IMR-90 (cell line): Measurements from ENCODE around the gene ELFN2. TPM values are rescaled to one million over a fixed set of nuclear protein-coding genes. Genes with fewer than 3 reads are reported as not detected.

Experiments used
- ATAC-seq: fragments of 200-7000 bp; cut with Tn5 transposase; 2 replicates; pipeline ENCODE4 v1.9.1; 2020; ENCODE audit warnings: low read depth, mild to moderate bottlenecking, moderate library complexity
- BruUV-seq: library from RNA; stranded (reverse); fragments of 400-500 nt; replicated peaks from 2 replicates; lab custom pipeline; 2021; lab: Mats Ljungman, UMichigan
- CTCF ChIA-PET: fragments of 300-600 bp; formaldehyde crosslinking; extraction: SDS; loops from one replicate; lab custom pipeline; 2021; ENCODE audit warnings: antibody characterized with exemption; lab: Yijun Ruan, JAX
- POLR2A ChIA-PET: fragments of 300-600 bp; sonication (Branson Sonifier 250); formaldehyde crosslinking; loops from one replicate; lab custom pipeline; 2022; ENCODE audit warnings: antibody characterized with exemption; ENCODE audit not compliant: unreplicated experiment; lab: Charles Lee
- DNase-seq: peaks from one replicate; pipeline ENCODE4 v3.0.0; 2013
- H2AFZ ChIP-seq: replicated peaks from 2 replicates; pipeline ENCODE3; 2013; ENCODE audit warnings: low read length, mild to moderate bottlenecking; ENCODE audit not compliant: poor library complexity
- H2AK5ac ChIP-seq: 2 replicates; pipeline ENCODE4 v1.6.1; 2013; ENCODE audit warnings: low read depth, low read length, inconsistent platforms
- H2AK9ac ChIP-seq: replicated peaks from 2 replicates; pipeline ENCODE3; 2013; ENCODE audit warnings: mild to moderate bottlenecking, low read depth, low read length, moderate library complexity; ENCODE audit not compliant: poor library complexity
- H2BK120ac ChIP-seq: 2 replicates; pipeline ENCODE4 v1.6.1; 2013; ENCODE audit warnings: low read depth, low read length, inconsistent platforms
- H2BK15ac ChIP-seq: 3 replicates; pipeline ENCODE4 v1.6.1; 2013; ENCODE audit warnings: low read depth, low read length, inconsistent platforms
- H2BK20ac ChIP-seq: 2 replicates; pipeline ENCODE4 v1.6.1; 2013; ENCODE audit warnings: low read depth, mild to moderate bottlenecking, inconsistent platforms, low read length, moderate library complexity
- H2BK5ac ChIP-seq: 2 replicates; pipeline ENCODE4 v1.6.1; 2013; ENCODE audit warnings: mild to moderate bottlenecking, low read depth, low read length, inconsistent platforms; ENCODE audit not compliant: poor library complexity, severe bottlenecking
- H3K14ac ChIP-seq: replicated peaks from 2 replicates; pipeline ENCODE4 v1.6.1; 2013; ENCODE audit warnings: low read depth, low read length, inconsistent platforms
- H3K18ac ChIP-seq: 2 replicates; pipeline ENCODE4 v1.6.1; 2013; ENCODE audit warnings: low read depth, low read length, control low read depth
- H3K23ac ChIP-seq: 2 replicates; pipeline ENCODE4 v1.6.1; 2013; ENCODE audit warnings: low read depth, low read length, inconsistent platforms
- H3K27ac ChIP-seq: 2 replicates; pipeline ENCODE4 v1.5.1; 2013; ENCODE audit warnings: mild to moderate bottlenecking, control low read depth, low read length; ENCODE audit not compliant: insufficient read depth
- H3K27me3 ChIP-seq: 2 replicates; pipeline ENCODE4 v1.6.1; 2013; ENCODE audit warnings: low read length; ENCODE audit not compliant: control insufficient read depth, insufficient read depth
- H3K36me3 ChIP-seq: 2 replicates; pipeline ENCODE4 v1.6.1; 2013; ENCODE audit warnings: low read length, mixed read lengths; ENCODE audit not compliant: control insufficient read depth, insufficient read depth
- H3K4ac ChIP-seq: 2 replicates; pipeline ENCODE4 v1.6.1; 2013; ENCODE audit warnings: low read depth, low read length, inconsistent platforms
- H3K4me1 ChIP-seq: 2 replicates; pipeline ENCODE4 v1.6.1; 2013; ENCODE audit warnings: low read length, mixed read lengths; ENCODE audit not compliant: control insufficient read depth, insufficient read depth
- H3K4me2 ChIP-seq: 2 replicates; pipeline ENCODE4 v1.6.1; 2013; ENCODE audit warnings: low read depth, mild to moderate bottlenecking, control low read depth, low read length, moderate library complexity
- H3K4me3 ChIP-seq: 2 replicates; pipeline ENCODE4 v1.5.1; 2013; ENCODE audit warnings: low read depth, mild to moderate bottlenecking, control low read depth, low read length, moderate library complexity; ENCODE audit not compliant: insufficient read depth
- H3K56ac ChIP-seq: 2 replicates; pipeline ENCODE4 v1.6.1; 2013; ENCODE audit warnings: low read length, inconsistent platforms; ENCODE audit not compliant: insufficient read depth; ENCODE audit errors: extremely low read depth
- H3K79me1 ChIP-seq, 2 experiments: 2 replicates each; pipeline ENCODE4 v1.6.1; 2013; ENCODE audit warnings: low read length in 2 of 2, inconsistent platforms in 1 of 2, low read depth in 1 of 2
- H3K9ac ChIP-seq: 2 replicates; pipeline ENCODE4 v1.6.1; 2013; ENCODE audit warnings: low read depth, low read length, control low read depth
- H3K9me1 ChIP-seq: 2 replicates; pipeline ENCODE4 v1.6.1; 2013; ENCODE audit warnings: low read length, inconsistent platforms; ENCODE audit not compliant: insufficient read depth
- H3K9me3 ChIP-seq: 2 replicates; pipeline ENCODE4 v1.6.1; 2013; ENCODE audit warnings: low read length; ENCODE audit not compliant: control insufficient read depth, insufficient read depth
- H4K20me1 ChIP-seq: 2 replicates; pipeline ENCODE4 v1.6.1; 2013; ENCODE audit warnings: low read length, inconsistent platforms; ENCODE audit not compliant: insufficient read depth
- H4K5ac ChIP-seq: 2 replicates; pipeline ENCODE4 v1.6.1; 2013; ENCODE audit warnings: mild to moderate bottlenecking, low read depth, low read length, control low read depth
- H4K8ac ChIP-seq, 2 experiments: 2 replicates each; pipeline ENCODE4 v1.6.1; 2013; ENCODE audit warnings: low read depth in 2 of 2, low read length in 2 of 2, control low read depth in 1 of 2, inconsistent platforms in 1 of 2
- H4K91ac ChIP-seq: 2 replicates; pipeline ENCODE4 v1.6.1; 2013; ENCODE audit warnings: low read depth, low read length, inconsistent platforms; ENCODE audit not compliant: insufficient read depth
- POLR2A ChIP-seq: IDR thresholded peaks from 2 replicates; pipeline ENCODE4 v1.6.1; 2012; ENCODE audit warnings: mild to moderate bottlenecking, low read depth, low read length
- RAD21 ChIP-seq: IDR thresholded peaks from 2 replicates; pipeline ENCODE4 v1.6.1; 2012; ENCODE audit warnings: low read length, improper control_type of control experiment
- WGBS, 2 experiments: methylation state at CpG; one replicate each; pipeline versions ENCODE4 v1.1.5 to v1.1.7; 2013; ENCODE audit warnings: missing lambda C conversion rate in 2 of 2; ENCODE audit not compliant: insufficient read length in 1 of 2; ENCODE audit errors: extremely low coverage in 2 of 2; 5-methylcytosine and 5-hydroxymethylcytosine counted together
- dilution Hi-C: fragments of 300-500 bp; cut with HindIII; formaldehyde crosslinking; loops from one replicate; pipeline ENCODE4 v1.14.3; 2018; ENCODE audit warnings: low sequenced_read_pairs; ENCODE audit not compliant: unreplicated experiment
- in situ Hi-C: fragments of 300-500 bp; cut with MboI; formaldehyde crosslinking; loops from 3 replicates; pipeline ENCODE4 v1.14.3; 2019; ENCODE audit warnings: low sequenced_read_pairs, inconsistent platforms, mixed read lengths
- intact Hi-C: fragments of 100-400 bp; cut with micrococcal nuclease; formaldehyde crosslinking; loops from 2 replicates; pipeline ENCODE4 v1.10.0; 2022
- polyA plus RNA-seq, 3 experiments: library from polyadenylated mRNA; depleted of rRNA; stranded (reverse); fragments of >200 nt; gene quantifications; 2 replicates each; pipeline ENCODE4 v1.2.3, GENCODE V29; 2012; ENCODE audit warnings: low replicate concordance in 1 of 3
- total RNA-seq: library from RNA; depleted of rRNA; stranded (reverse); fragments of >200 nt; gene quantifications from 2 replicates; pipeline ENCODE4 v1.2.3, GENCODE V29; 2012
- TF ChIP-seq, protein P1 (sequence below): conservative IDR thresholded peaks from 2 replicates; pipeline ENCODE4 v1.5.1; 2012; ENCODE audit warnings: mild to moderate bottlenecking, low read depth, low read length, improper control_type of control experiment
- TF ChIP-seq, protein P2 (sequence below): fragments of 150-350 bp; IDR thresholded peaks from 2 replicates; pipeline ENCODE4 v1.6.1; 2016; ENCODE audit warnings: low read depth, mild to moderate bottlenecking, low read length, moderate library complexity, borderline replicate concordance
- TF ChIP-seq, protein P3 (sequence below): fragments of 150-350 bp; IDR thresholded peaks from 2 replicates; pipeline ENCODE4 v1.6.1; 2017; ENCODE audit warnings: mild to moderate bottlenecking, antibody characterized with exemption, low read length, low read depth

Gene ELFN2
- total and polyA plus RNA-seq, 2 of the 4 experiments (the other 2 are of a cell fraction), result 0.72 to 5.0 TPM

DNA sequence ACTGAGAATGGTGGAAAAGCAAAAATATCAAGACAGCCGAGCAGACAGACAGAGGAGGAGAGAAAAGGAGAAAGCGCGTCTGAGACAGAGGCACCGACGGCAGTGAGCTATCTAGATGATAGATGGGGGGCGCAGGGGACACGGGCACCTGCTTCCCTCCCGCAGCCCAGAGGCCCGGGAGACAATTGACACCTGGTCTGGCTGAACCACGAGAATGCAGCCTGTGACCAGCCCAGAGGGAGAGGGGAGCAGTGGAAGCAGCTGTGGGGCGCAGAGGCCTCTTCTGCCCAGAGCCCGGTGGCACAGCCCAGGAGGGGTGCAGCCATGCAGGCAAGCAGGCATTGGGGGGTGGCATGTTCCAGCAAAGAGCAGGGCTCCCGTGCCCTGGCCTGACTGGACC, 48.2 kb downstream of the ELFN2 start:
- Histone ChIP-seq H2BK5ac (no peak overlapping the region), H3K9ac (no peak overlapping the region), H3K23ac (no peak overlapping the region), H3K36me3 (peaks cover 6% of the 10 kb centered on the region; the same call in 1 of the 2 replicates), H2BK120ac (no peak overlapping the region), H3K27ac (no peak overlapping the region), H3K4me2 (no peak overlapping the region), H2BK15ac (no peak overlapping the region), H4K8ac (no peak overlapping the region), H2AK9ac (no peak overlapping the region), H4K5ac (no peak overlapping the region), H3K56ac (no peak overlapping the region), H4K91ac (no peak overlapping the region), H3K79me1 (no peaks in the 10 kb centered on the region), H3K4me1 (peaks cover 15% of the 10 kb centered on the region), H3K27me3 (peaks cover 27% of the 10 kb centered on the region), H4K20me1 (peaks cover 20% of the 10 kb centered on the region), H3K4me3 (no peak overlapping the region), H3K9me3 (no peaks in the 10 kb centered on the region), H3K4ac (no peak overlapping the region), H2BK20ac (no peak overlapping the region), H2AK5ac (no peak overlapping the region), H2AFZ (no peak overlapping the region), H3K14ac (no peak overlapping the region), H3K9me1 (no peaks in the 10 kb centered on the region), H3K18ac (no peak overlapping the region)
- DNase-seq (no peak), ATAC-seq (no peak)
- ChIA-PET POLR2A (no interaction called here), CTCF (no interaction called here)
- TF ChIP-seq, protein P1, sequence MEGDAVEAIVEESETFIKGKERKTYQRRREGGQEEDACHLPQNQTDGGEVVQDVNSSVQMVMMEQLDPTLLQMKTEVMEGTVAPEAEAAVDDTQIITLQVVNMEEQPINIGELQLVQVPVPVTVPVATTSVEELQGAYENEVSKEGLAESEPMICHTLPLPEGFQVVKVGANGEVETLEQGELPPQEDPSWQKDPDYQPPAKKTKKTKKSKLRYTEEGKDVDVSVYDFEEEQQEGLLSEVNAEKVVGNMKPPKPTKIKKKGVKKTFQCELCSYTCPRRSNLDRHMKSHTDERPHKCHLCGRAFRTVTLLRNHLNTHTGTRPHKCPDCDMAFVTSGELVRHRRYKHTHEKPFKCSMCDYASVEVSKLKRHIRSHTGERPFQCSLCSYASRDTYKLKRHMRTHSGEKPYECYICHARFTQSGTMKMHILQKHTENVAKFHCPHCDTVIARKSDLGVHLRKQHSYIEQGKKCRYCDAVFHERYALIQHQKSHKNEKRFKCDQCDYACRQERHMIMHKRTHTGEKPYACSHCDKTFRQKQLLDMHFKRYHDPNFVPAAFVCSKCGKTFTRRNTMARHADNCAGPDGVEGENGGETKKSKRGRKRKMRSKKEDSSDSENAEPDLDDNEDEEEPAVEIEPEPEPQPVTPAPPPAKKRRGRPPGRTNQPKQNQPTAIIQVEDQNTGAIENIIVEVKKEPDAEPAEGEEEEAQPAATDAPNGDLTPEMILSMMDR, result no peak
- TF ChIP-seq RAD21, result no peak
- TF ChIP-seq, protein P2, sequence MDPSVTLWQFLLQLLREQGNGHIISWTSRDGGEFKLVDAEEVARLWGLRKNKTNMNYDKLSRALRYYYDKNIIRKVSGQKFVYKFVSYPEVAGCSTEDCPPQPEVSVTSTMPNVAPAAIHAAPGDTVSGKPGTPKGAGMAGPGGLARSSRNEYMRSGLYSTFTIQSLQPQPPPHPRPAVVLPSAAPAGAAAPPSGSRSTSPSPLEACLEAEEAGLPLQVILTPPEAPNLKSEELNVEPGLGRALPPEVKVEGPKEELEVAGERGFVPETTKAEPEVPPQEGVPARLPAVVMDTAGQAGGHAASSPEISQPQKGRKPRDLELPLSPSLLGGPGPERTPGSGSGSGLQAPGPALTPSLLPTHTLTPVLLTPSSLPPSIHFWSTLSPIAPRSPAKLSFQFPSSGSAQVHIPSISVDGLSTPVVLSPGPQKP, result no peak
- TF ChIP-seq, protein P3, sequence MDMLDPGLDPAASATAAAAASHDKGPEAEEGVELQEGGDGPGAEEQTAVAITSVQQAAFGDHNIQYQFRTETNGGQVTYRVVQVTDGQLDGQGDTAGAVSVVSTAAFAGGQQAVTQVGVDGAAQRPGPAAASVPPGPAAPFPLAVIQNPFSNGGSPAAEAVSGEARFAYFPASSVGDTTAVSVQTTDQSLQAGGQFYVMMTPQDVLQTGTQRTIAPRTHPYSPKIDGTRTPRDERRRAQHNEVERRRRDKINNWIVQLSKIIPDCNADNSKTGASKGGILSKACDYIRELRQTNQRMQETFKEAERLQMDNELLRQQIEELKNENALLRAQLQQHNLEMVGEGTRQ, result no peak
- no peak for TF ChIP-seq POLR2A
- no TSS peak for BruUV-seq
- in situ Hi-C loops, result no loop called here
- WGBS, 2 experiments, result 27% methylated on average over 9 of the region's 13 CpGs; no CpG with 5 or more reads in 1 of the 2 experiments
- dilution Hi-C loops, result no loop called here
- intact Hi-C loops, result no loop called here
